Amniotic epithelial cell (primary cell): Measurements from ENCODE around the gene CHL1.
A peak's percentile ranks its signal among the peaks of the same experiment; 100 is the strongest.

ENCODE experiments used
- DNase-seq: peaks from one replicate; pipeline ENCODE4 v3.0.0-alpha.2; 2010; ENCODE audit warnings: low read depth

The CHL1 gene

GRCh38 chr3:217099-217813, 20.7 kb downstream of the CHL1 start:
- no peak for DNase-seq

GRCh38 chr3:217948-218347, 21.4 kb downstream of the CHL1 start:
- DNase-seq, result no peak

DNA sequence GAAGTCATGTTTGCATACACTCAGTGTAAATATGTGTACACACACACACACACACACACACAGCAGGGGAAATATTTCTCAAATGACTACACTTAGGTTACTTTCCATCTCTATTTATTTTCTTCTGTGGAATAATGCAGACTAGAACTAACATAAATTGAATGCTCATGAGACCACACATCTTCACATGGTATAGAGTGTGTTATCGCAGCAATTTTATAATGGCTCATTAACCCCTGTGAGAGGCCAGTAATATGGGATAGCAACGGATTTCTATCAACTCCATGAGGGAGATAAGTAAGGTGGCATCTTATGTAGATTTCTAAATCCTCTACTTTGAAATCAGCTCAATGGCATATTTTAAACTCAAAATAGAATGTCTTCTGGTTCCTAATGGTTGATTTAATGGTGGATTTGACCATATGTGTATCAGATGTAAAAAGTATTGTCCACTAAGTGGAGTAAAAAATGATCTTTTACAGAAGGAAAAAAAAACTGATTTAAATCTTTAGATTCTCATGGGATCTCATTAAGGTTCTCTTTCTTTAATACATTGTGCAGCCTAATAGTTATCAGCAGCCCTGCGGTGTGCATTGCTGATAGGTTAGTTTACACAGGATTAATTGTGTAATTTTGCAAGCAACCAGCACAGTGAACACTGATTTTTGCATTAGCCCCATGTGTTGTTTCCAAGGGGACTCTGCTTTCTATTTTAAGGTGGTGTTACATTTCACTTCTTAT, 32.0 kb downstream of the CHL1 start:
- DNase-seq, result no peak

GRCh38 chr3:229183-229661, 32.7 kb downstream of the CHL1 start:
- no peak for DNase-seq

DNA sequence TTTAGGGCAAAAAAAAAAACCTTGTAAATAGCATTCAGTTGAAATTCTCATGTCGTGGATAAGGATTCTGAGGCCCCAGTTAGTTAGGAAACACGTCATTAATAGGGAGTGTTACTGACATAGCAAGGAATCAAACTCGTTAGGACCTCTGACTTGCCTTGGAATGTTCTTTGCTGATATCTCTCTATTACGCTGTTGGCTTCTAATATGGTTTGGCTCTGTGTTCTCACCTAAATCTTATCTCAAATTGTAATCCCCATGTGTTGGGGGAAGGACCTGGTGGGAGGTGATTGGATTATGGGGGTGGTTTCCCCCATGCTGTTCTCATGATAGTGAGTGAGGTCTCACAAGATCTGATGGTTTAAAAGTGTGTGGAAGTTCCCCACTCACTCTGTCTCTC, 40.3 kb downstream of the CHL1 start:
- no peak for DNase-seq

- DNase-seq, result no peak
These were observed 46.2 kb downstream of the CHL1 start for GRCh38 chr3:242602-243355.

- no peak for DNase-seq
These were observed 46.8 kb downstream of the CHL1 start for GRCh38 chr3:243356-243725.

GRCh38 chr3:244041-244440, 47.5 kb downstream of the CHL1 start:
- no peak for DNase-seq

GRCh38 chr3:247916-248315, 51.4 kb downstream of the CHL1 start:
- DNase-seq, result no peak

GRCh38 chr3:248864-249520, 52.4 kb downstream of the CHL1 start:
- no peak for DNase-seq

DNA sequence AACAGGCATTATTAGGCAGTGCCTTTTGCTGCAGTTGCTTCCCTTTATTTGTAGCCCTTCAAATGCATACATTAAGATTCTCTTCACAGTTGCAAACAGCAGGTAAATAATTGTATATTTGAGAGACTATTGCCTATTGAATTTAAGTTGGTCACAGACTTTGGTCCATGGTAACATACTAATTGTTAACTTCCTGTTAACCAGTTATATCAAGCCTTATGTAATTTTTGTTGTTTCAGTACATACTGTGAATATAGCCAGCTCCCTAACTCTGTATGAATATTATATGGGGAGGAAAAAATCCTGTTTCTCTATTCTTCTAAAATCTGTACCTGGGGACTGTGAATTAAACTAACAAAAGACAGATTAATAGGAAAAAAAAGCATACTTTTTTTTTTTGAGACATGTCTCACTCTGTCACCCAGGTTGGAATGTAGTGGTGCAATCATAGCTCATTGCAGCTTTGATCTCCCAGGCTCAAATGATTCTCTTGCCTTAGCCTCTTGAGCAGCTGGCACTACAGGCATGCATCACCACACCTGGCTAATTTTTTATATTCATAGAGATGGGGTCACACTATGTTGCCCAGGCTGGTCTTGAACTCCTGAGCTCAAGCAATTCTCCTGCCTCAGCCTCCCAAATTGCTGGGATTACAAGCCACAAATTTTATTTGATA, 53.2 kb downstream of the CHL1 start:
- DNase-seq, result no peak

- no peak for DNase-seq
These were observed 59.9 kb downstream of the CHL1 start for GRCh38 chr3:256501-256900.

DNA sequence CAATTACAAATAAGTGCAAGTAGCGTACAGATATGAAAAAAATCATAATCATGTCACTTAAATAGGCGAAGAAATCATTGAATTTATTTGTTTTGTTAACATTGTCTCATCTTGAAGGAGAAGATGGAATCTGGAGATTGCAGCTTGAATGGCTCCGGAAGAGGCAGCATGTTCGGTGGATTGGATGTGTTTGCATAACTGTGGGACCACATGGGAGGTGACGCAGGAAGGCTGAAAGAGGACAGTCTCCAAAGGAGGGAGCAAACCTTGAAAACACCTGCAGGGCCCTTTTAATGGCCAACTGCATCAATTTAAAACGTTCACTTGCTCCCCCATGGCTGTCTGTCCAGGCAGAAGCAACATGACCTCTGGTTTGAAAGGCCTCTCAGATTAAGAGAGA, 61.3 kb downstream of the CHL1 start:
- no peak for DNase-seq

DNA sequence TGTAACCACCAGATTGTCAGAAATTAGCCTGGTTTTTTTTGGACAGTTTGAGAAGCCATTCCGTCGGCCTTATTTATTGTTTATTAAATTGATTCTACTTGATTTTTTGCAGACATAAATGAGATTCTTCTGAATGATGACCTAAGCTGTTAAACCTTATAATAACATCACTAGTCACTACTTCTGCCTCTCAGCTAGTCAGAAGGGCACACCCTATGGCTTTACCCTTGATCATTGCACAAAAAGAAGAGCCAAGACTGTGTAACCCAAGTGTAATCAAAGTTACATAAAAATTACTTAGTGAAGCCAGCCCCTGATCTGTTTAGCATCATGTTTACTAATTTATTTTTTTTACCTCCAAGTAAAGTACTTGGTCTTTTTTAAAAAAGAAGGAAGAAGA, 64.3 kb downstream of the CHL1 start:
- DNase-seq, result no peak

DNA sequence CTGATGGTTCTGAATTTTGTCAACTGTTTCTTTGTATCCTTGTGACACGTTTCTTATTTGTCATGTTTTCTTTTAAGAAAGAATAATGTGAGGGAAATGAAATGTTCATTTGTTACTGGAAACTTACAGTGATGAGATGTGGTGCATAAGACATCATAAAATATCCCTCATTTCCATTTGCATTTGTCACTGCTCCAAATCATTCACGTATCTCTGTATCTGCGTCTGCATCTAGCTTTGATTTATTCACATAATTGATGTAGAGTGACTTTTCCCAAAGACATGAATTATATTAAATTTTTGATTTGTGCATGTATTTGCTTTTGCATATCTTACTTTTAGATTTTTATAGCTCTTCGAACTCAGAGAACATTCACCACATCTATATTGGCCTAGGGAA, 66.8 kb downstream of the CHL1 start:
- DNase-seq, result no peak

GRCh38 chr3:264394-265156, 68.0 kb downstream of the CHL1 start:
- peak; percentile 83 for DNase-seq

DNA sequence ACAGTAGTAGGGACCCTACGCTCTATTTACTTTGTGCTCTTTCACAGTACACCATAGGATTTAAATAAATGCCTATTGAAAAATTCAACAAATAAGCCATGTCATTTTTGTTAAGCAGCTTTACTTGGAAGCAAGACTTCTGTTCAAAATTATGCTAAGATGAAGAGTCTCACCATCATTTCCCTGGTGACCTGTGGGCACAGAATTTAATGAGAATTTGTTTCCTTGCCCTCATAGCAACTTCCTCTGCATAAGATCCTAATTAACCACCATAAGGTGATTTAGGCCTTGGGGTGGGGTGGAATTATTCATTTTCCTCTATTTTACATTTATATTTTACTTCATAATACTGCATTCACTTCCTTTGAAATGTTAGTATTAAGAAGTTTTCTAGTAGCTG, 70.5 kb downstream of the CHL1 start:
- DNase-seq, result no peak

- no peak for DNase-seq
These were observed 74.1 kb downstream of the CHL1 start for GRCh38 chr3:270688-271087.

- DNase-seq, result no peak
These were observed 78.4 kb downstream of the CHL1 start for GRCh38 chr3:274927-275326.

DNA sequence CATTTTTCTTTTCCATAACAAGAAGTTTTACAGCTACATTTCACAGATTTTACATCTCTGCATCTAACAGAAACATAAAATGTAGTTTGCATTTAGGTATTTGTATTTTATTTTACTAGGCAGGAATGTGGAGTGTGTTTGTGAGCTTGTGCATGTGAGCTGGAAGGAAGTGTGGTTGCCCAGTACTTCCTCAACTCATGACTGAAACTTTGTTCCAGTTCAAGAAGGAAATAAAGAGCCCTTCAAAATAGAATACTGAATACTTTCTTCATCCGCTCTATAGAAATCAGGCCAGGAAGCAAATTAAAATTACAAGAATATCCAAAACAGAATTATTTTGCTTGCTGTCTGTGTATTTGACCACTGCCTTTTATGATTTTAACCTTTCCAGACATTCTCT, 81.3 kb downstream of the CHL1 start:
- no peak for DNase-seq
